ENCODE results near the gene ANKRD49.
"Not testable (repeated sequence)": the region's sequence is repeated elsewhere in the genome, so short reads cannot be mapped to it uniquely, and the experiment has no call there.

The ANKRD49 gene

DNA sequence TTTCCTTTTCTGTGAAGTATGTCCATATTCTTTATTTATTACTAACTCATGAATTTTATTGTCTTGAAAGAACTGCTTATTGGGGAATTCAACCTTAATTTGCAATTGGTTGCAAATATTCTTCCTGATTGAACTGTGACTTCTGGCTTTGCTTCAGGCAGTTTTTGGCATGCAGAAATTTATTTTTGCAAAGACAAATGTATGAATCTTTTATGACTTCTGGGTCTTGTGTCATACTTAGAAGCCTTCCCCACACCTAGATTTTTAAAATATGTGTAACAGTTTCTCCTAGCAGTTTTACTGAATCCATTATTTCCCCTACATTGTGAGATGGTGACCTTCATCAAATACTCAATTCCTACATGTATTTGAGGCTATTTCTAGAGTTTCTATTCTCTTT, 12.4 kb upstream of the ANKRD49 start:
- no peak for DNase-seq (ENCODE audit: extremely low read depth, low read depth)

DNA sequence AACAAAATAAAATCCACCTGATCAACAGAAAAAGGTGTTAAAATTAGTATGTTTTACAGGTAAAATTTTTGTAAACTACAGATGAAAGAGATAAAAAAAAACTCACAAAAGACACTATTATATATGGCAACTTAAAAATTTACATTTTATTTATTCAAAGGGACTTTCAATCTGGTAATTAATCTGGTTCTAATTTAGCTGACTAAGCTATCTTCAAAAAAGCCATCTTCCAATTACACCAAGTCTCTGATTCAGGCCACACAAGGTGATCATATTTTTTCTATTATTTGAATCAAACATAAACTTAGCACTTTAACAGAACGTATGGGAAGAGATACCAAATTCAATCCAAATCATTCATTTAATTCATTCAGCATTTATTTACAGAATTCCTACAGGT, 7.7 kb upstream of the ANKRD49 start:
- DNase-seq (ENCODE audit: extremely low read depth, low read depth) = no peak
- TF ChIP-seq, protein P1, sequence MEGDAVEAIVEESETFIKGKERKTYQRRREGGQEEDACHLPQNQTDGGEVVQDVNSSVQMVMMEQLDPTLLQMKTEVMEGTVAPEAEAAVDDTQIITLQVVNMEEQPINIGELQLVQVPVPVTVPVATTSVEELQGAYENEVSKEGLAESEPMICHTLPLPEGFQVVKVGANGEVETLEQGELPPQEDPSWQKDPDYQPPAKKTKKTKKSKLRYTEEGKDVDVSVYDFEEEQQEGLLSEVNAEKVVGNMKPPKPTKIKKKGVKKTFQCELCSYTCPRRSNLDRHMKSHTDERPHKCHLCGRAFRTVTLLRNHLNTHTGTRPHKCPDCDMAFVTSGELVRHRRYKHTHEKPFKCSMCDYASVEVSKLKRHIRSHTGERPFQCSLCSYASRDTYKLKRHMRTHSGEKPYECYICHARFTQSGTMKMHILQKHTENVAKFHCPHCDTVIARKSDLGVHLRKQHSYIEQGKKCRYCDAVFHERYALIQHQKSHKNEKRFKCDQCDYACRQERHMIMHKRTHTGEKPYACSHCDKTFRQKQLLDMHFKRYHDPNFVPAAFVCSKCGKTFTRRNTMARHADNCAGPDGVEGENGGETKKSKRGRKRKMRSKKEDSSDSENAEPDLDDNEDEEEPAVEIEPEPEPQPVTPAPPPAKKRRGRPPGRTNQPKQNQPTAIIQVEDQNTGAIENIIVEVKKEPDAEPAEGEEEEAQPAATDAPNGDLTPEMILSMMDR (IDR thresholded peaks at IDR 0.05; ENCODE audit: low read depth, low read length) = no peak

More for the DNA sequence above, 12.4 kb upstream of the ANKRD49 start:
- TF ChIP-seq, protein P1 (IDR thresholded peaks at IDR 0.05; ENCODE audit: low read depth, low read length) = no peak

DNA sequence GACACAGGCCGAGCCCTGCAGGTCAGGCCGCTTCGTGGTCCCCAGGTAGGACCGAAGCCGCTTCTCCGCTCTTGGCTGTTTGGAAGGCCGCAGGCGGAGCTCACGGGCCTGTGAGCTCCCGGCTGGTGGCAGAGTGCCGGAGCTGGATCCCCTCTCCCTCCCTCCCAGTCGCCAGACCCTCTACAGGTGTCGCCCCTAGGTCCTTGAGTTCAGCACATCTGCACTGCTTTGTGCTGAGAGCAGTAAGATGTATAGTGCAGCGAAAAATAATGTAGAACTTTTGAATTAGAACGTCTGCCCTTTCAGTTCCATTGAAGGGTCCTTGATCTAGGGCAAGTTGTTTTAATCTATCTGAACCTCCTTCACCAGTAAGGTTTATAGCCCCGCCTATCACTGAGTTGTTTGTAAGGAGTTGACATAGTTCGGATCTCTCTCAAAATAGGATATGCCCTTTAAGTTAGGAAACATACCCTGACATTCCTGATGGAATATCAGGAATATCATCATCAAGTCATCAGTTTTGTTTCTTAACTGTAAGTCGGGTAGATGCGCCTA, 419 bp downstream of the ANKRD49 start:
- DNase-seq (ENCODE audit: extremely low read depth, low read depth) = no peak
- TF ChIP-seq, protein P1 (IDR thresholded peaks at IDR 0.05; ENCODE audit: low read depth, low read length) = no peak

GRCh38 chr11:94500181-94500580, 6.4 kb downstream of the ANKRD49 start:
- no peak for DNase-seq (ENCODE audit: extremely low read depth, low read depth)
- TF ChIP-seq, protein P1 (IDR thresholded peaks at IDR 0.05; ENCODE audit: low read depth, low read length) = no peak

DNA sequence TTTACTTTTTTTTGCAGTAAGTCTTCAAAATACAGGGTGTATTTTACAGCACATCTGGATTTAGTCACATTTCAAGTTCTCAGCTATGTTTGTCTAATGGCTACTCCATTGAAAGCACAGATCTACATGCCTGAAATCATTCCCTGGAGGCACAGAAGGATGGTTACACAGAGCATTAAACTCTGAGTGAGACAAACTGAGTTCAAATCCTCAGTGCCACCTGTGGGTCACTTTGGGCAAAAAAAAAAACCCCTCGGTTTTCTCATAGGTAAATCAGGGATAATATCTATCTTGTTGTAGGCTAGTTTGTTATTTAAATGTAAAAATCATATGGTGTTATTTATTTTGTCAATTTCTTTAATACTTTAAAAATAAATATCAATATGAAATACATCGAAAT, 7.7 kb downstream of the ANKRD49 start:
- DNase-seq (ENCODE audit: extremely low read depth, low read depth) = no peak
- TF ChIP-seq, protein P1 (IDR thresholded peaks at IDR 0.05; ENCODE audit: low read depth, low read length) = no peak

DNA sequence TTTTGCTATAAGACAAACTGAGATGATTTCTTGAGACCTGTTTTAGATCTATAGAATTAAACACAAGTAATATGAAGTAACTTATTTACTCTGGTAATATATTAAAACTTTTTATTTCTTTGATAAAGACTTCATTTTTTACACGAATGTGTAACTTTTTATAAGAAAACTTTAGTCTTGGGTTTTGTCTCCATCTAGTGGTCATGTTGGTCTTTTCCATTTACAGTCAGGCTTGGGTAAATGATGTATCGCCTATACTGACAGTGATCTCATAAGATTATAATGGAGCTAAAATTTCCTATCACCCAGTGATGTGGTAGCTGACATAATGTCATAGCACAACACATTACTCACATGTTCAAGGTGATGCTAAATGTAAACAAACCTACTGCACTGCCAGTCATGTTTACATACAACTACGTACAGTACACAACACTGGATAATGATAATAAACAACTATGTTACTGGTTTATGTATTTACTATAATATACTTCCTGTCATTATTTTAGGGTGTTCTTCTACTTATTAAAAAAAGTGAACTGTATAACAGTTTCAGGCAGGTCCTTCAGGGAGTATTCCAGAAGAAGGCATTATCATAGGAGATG, 11.0 kb downstream of the ANKRD49 start:
- TF ChIP-seq, protein P1 (IDR thresholded peaks at IDR 0.05; ENCODE audit: low read depth, low read length) = peak; percentile 61

GRCh38 chr11:94506513-94506912, 12.7 kb downstream of the ANKRD49 start:
- not testable (repeated sequence) for DNase-seq (ENCODE audit: extremely low read depth, low read depth)

More for the DNA sequence above, 11.0 kb downstream of the ANKRD49 start:
- peak; percentile 15 for DNase-seq (ENCODE audit: extremely low read depth, low read depth)

DNA sequence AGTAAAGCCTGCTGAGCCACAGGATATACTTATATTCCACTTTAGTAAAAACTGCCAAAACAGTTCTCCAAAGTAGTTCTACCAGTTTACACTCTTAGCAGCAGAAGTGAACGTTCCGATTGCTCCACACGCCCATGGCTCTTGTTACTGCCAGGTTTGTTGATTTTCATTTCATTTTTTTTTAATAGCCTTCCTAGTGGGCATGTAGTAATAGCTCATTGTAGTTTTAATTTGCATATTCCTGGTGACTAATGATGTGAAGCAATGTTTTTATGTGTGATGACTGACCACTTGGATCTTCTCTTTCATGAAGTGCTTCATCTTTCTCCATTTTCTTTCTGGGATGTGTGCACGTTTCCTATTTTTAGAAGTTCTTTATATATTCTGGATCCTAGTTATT, 13.7 kb downstream of the ANKRD49 start:
- TF ChIP-seq, protein P1 (IDR thresholded peaks at IDR 0.05; ENCODE audit: low read depth, low read length) = no peak
- DNase-seq (ENCODE audit: extremely low read depth, low read depth) = no peak

Measured in AG09319 (cell line).